Nephron progenitor cell (in vitro differentiated cells): ENCODE results near the gene PCYT2.

Source experiments
- DNase-seq: peaks from one replicate; pipeline ENCODE4 v3.0.0; 2021
- H3K27ac Mint-ChIP-seq: 2 replicates; pipeline ENCODE4 v1.8.0; 2021; ENCODE audit warnings: mild to moderate bottlenecking, moderate library complexity, mixed read lengths
- H3K27me3 Mint-ChIP-seq: 2 replicates; pipeline ENCODE4 v1.8.0; 2021; ENCODE audit warnings: mild to moderate bottlenecking, low read depth, mixed read lengths; ENCODE audit not compliant: poor library complexity
- H3K36me3 Mint-ChIP-seq: 2 replicates; pipeline ENCODE4 v1.8.0; 2021; ENCODE audit warnings: low read depth, mixed read lengths
- H3K4me1 Mint-ChIP-seq: 2 replicates; pipeline ENCODE4 v1.8.0; 2021; ENCODE audit warnings: mixed read lengths
- H3K4me3 Mint-ChIP-seq: 2 replicates; pipeline ENCODE4 v1.8.0; 2021; ENCODE audit warnings: mild to moderate bottlenecking, moderate library complexity, mixed read lengths
- H3K9me3 Mint-ChIP-seq: 2 replicates; pipeline ENCODE4 v1.8.0; 2021; ENCODE audit warnings: mild to moderate bottlenecking, moderate library complexity, mixed read lengths
- TF ChIP-seq, protein P1 (sequence below): fragments of 200-600 bp; sonication (generic); IDR thresholded peaks from 2 replicates; pipeline ENCODE4 v1.5.0; 2021; ENCODE audit warnings: antibody characterized with exemption

The PCYT2 gene

DNA sequence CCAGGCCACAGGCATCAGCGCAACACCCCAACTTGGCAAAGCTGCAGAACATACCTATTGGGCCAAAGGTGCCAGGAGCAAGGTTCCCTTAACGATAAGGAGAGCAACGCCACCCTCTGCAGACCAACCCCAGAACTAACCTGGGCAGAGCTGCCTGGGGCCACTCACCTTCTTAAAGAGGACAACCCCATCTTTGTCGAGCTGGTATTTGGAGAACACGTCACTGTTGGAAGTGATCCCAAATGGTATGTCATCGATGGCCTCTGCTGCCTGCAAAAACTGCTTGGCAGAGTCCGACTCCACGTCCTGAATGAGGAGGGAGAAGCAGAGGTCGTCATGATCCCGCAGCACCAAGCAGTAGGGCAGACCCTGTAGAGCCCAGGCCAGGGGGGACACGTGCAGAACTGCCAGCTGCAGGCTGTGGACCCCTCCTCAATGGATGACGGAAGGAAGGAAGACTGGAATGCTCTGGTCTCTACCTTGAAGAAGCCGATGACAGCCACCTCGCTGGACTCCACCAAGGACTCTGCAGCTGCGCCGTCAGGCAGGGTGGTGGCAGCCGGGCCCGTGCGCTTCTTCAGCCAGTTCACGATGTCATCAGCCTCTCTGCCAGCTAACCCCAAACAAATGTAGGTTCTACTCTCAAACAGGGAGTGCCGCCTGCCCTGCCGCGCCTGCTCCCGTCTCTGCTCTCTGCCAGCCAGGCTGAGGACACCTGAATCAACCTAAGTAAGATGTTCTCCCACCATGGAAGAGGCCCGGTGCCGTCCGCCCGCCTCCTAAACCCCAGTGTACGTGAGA is 56.0 kb downstream of the PCYT2 start:
- TF ChIP-seq, protein P1, sequence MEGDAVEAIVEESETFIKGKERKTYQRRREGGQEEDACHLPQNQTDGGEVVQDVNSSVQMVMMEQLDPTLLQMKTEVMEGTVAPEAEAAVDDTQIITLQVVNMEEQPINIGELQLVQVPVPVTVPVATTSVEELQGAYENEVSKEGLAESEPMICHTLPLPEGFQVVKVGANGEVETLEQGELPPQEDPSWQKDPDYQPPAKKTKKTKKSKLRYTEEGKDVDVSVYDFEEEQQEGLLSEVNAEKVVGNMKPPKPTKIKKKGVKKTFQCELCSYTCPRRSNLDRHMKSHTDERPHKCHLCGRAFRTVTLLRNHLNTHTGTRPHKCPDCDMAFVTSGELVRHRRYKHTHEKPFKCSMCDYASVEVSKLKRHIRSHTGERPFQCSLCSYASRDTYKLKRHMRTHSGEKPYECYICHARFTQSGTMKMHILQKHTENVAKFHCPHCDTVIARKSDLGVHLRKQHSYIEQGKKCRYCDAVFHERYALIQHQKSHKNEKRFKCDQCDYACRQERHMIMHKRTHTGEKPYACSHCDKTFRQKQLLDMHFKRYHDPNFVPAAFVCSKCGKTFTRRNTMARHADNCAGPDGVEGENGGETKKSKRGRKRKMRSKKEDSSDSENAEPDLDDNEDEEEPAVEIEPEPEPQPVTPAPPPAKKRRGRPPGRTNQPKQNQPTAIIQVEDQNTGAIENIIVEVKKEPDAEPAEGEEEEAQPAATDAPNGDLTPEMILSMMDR = no peak
- Mint-ChIP-seq H3K9me3 (no peaks in the 10 kb centered on the region), H3K27ac (no peak overlapping the region), H3K36me3 (peaks cover 60% of the 10 kb centered on the region), H3K4me1 (peaks cover 25% of the 10 kb centered on the region), H3K27me3 (peaks cover 4% of the 10 kb centered on the region), H3K4me3 (no peak overlapping the region)
- no peak for DNase-seq

DNA sequence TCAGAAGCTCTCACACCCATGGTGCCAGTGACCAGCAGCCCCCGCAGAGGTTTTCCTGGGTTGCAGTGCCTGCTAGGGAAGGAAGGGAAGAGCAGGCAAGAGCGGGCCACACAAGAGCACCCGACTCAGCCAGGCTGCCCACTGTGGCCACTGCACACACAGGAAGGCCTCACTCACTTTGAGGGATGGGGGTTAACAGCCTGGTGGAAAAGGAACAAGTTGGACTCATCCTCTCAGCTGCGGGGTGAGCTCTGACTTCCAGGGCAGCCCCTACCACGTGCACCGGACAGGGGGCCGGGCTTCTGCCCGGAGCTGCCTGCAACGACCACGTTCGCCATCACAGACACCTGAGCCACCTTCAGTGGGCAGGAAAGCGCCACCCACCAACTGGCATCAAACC is 59.0 kb downstream of the PCYT2 start:
- no peaks in the 10 kb centered on the region for H3K9me3 Mint-ChIP-seq
- peaks cover 50% of the 10 kb centered on the region for H3K36me3 Mint-ChIP-seq
- no peak overlapping the region for H3K27ac Mint-ChIP-seq
- no peak for DNase-seq
- TF ChIP-seq, protein P1 = no peak
- no peak overlapping the region for H3K4me3 Mint-ChIP-seq
- no peaks in the 10 kb centered on the region for H3K4me1 Mint-ChIP-seq
- H3K27me3 Mint-ChIP-seq = peaks cover under 1% of the 10 kb centered on the region

DNA sequence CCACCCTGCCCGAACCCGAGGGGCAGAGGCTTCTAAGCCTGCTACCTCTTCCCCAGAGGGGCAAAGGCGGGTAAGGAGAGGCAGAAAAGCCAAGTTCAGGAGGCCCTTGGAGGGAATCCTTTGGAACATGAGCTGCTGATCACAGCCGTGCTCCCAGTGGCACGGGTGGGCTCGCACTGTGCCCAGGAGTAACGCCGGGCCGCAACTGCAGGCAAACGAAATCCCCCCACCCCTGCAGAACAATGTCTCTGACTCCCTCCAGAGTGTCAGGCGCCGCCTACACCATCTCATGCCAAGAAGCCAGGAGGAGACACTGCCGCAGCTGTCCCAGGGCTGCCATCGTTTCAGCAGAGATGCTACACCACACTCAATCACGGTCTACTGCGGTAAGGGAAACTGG is 59.8 kb downstream of the PCYT2 start:
- Mint-ChIP-seq H3K27ac (no peak overlapping the region), H3K4me1 (no peaks in the 10 kb centered on the region), H3K27me3 (no peaks in the 10 kb centered on the region), H3K36me3 (peaks cover 48% of the 10 kb centered on the region), H3K4me3 (no peak overlapping the region), H3K9me3 (no peaks in the 10 kb centered on the region)
- TF ChIP-seq, protein P1 = no peak
- no peak for DNase-seq
